Fibroblast of skin of left biceps (primary cell): ENCODE data around the gene DDX10.
"Not testable (repeated sequence)": the region's sequence is repeated elsewhere in the genome, so short reads cannot be mapped to it uniquely, and the experiment has no call there.

Experiments used
- DNase-seq, 2 experiments: peaks; one replicate each; pipeline ENCODE4 v3.0.0-alpha.2; 2013; ENCODE audit warnings: low read depth in 2 of 2

Gene DDX10

DNA sequence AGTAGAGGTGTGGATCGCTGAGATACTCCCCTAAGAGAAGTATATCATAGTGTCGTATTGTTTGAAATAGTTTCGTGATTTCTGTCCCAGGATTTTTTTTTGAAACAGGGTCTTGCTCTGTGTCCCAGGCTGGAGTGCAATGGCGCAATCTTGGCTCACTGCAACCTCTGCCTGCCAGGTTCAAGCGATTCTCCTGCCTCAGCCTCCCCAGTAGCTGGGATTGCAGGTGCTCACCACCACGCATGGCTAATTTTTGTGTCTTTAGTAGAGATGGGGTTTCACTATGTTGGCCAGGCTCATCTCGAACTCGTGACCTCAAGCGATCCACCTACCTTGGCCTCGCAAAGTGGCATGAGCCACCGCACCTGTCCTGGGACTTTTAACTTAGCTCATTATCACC, 159.1 kb downstream of the DDX10 start:
- not testable (repeated sequence) for DNase-seq

- no peak for DNase-seq
Observed at GRCh38 chr11:108824545-108824944, 159.7 kb downstream of the DDX10 start.

GRCh38 chr11:108825381-108825780, 160.5 kb downstream of the DDX10 start:
- no peak for DNase-seq

- no peak for DNase-seq
Observed at GRCh38 chr11:108826136-108826535, 161.3 kb downstream of the DDX10 start.

- DNase-seq, result no peak
Observed at GRCh38 chr11:108835624-108836023, 170.8 kb downstream of the DDX10 start.

GRCh38 chr11:108836541-108836940, 171.7 kb downstream of the DDX10 start:
- no peak for DNase-seq

DNA sequence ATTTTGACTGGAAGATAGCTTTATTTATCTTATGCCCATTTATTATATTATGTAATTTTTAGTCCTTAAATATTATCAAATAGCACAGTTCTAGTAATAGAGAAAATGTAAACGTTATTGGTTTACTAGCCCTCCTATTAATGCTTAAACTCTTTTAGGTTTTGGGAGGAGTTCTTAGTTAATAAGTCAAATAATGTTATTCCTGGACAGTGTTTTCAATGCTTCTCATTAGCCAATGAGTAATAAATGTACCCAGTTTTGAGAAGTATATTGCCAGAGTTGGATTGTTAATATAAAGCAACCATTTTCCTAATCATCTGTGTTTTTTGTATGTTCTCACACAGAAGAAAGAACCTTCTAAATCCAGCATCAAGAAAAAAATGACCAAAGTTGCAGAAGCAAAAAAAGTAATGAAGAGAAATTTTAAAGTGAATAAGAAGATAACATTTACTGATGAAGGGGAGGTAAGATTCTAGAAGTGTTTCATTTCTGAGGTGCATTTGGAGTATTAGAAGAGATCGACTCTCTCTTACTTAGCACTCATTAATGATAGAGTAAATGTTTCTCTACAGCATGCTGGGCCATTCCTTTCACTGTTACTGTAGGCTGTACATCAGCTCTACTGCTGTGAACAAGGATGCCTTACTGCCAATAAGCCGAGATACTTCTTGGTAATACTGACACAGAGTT, 173.4 kb downstream of the DDX10 start:
- DNase-seq, result no peak

DNA sequence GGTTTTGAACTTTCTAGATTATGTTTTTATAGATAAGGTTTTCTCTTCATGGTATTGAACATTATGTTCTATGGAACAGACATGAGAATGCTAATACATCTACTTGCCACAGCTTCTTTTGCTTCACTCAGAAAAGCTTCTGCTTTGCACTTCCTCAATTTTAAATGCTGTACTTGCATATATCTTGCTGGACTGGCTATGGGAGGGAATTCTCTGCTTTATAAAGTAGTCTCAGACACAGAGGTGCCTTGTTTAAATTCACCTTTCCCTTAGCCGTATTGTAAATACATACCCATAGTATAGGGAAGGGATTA, 173.9 kb downstream of the DDX10 start:
- DNase-seq, result no peak

DNA sequence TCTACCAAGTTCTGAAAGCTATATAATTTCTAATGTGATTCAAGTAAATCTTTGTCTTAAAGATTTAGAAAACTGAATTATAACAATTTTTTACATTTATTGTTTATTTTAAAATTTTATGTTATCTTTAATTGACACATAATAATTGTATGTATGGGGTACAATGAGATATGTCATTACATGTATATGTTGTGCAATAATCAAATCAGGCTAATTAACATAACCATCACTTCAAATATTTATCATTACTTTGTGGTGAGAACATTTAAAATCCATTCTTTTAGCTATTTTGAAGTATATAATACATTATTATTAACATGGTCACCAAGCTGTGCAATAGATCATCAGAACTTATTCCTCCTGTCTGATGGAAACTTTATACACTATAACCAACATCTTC, 181.1 kb downstream of the DDX10 start:
- DNase-seq, result no peak

DNA sequence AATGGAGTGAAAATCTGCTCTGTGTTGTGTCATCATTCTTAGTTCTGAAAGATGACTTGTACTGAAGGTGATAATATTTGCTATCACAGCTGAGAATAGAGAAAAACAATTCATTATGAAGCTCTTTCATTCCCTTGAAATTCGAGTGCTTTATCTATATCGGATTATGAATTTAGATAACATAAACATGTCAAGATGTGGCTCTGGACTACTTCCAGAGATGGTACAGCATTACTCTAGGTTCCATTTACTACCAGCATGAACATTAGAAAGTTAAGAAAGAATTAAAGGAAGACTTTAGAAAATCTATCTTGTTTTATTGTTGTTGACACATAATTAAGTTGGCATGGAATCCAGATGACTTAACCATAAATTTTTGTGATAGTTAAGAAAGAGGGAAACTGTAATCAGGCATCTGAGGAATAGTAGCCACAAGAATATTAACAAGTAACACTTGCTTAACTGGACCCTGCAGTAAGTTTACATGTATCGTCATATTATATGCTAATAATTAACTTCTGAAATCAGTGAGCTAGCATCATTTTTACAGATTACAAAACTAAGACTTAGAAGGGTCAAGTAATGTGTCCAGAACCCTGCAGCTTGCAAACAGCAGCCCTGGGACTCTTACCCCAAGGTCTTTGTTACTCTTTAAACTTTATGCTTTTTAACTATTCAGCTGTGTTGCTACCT, 182.6 kb downstream of the DDX10 start:
- no peak for DNase-seq

GRCh38 chr11:108851781-108852180, 186.9 kb downstream of the DDX10 start:
- DNase-seq, result no peak

DNA sequence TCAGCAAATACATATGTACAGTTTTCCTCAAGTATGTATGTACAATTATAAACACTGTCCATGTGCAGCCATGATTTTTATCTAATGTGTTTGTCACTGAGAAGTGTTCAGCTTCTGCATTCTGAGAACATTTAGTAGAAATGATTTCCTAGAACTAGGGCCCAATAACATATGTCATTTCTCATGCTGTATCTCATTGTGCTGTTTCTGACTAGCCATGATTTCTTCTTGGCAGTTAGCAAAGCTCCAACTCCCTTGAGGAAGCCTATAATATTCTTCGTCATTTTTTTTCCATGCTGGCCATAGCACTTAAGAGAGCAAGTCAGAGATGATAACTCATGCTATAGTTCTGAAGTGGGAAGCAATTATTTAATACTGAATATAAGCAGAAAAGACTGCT, 187.8 kb downstream of the DDX10 start:
- no peak for DNase-seq

- no peak for DNase-seq
Observed at GRCh38 chr11:108853151-108853550, 188.3 kb downstream of the DDX10 start.

GRCh38 chr11:108853864-108854263, 189.0 kb downstream of the DDX10 start:
- no peak for DNase-seq

DNA sequence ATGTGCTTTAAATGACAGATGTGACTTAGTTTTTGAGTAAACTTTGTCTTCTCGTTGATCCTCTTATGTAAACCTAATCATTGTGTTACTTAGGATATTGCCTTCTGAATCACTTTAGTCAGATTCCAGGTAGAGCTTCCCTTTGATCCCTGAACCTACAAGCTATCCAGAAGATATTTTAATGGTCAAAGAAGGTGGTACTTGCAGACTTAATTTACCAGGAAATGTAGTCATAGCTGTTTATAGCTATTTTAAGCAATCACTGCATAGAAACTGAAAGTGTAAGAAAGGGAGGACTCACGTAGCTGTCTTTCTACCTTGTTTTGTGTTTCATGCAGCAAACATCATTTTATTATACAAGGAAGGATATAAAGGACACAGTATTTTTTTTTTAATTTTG, 189.5 kb downstream of the DDX10 start:
- DNase-seq, result no peak

- DNase-seq, result no peak
Observed at GRCh38 chr11:108857382-108857781, 192.5 kb downstream of the DDX10 start.

GRCh38 chr11:108858622-108859021, 193.8 kb downstream of the DDX10 start:
- no peak for DNase-seq

DNA sequence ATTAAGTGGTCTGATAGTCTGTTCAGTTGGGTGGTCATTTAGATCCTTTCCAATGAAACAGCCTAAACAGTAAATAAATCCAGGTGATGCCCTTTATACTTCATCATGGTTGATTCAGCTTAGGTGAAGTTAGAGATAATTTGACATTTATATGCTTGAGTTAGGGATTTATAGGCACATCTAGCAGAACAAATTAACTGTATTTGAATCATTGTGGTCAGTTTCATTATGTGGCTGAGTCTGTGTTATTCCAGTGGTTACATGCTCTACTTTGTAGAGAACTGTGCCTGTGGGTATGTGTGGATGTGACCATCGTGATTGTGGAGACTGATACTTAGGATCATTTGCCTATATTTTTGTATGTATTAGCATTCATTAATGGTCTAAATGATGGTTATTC, 194.6 kb downstream of the DDX10 start:
- no peak for DNase-seq

DNA sequence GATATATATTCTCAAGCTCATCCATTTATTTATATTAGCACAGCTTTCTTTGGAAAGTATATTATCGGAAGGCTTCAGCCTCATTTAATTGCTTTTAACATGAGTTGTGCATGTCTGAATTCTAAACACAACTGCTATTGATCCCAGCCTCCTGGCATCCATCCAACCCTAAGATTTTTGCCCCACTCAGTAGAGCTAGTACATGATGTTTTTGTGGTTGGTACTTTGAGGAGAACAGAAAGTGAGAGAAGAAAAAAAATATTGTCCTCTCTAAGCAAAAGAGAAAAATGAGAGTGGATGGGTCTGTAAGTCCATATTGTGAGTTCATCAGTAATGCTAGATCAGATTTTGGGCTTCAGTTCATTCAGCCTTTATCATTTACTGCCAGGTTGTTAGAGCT, 198.7 kb downstream of the DDX10 start:
- no peak for DNase-seq

DNA sequence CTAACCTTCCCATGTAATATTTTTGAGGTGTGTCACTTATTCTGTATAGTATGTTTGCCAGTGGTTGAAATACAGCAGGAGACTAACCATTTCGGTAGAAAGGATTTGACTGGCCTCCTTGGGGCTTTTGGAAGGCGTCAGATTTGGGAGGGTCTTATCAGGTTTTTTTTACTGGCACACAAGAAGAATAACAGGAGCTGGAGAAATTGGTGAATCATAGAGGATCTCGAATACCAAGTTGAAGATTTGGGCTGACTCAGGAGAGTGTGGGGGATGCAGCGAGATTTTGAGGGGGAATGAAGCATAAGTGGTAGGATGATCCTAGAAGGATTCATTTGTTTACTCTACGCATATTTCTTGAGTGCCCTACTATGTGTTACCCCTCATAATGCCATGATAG, 200.5 kb downstream of the DDX10 start:
- no peak for DNase-seq

GRCh38 chr11:108866781-108867180, 201.9 kb downstream of the DDX10 start:
- no peak for DNase-seq

- DNase-seq, result peak; percentile 64 to 67
Observed at GRCh38 chr11:108870373-108871020, 205.6 kb downstream of the DDX10 start.

- no peak for DNase-seq
Observed at GRCh38 chr11:108871152-108871551, 206.3 kb downstream of the DDX10 start.
